IMR-90 (cell line): ENCODE data around the gene PDE11A.

Source experiments
- CHD1 ChIP-seq: IDR thresholded peaks from 2 replicates; pipeline ENCODE4 v1.6.1; 2012; ENCODE audit warnings: low read depth, low read length, improper control_type of control experiment
- ELK1 ChIP-seq: fragments of 150-350 bp; IDR thresholded peaks from 2 replicates; pipeline ENCODE4 v1.6.1; 2016; ENCODE audit warnings: low read depth, mild to moderate bottlenecking, low read length, moderate library complexity, borderline replicate concordance
- MAFK ChIP-seq: IDR thresholded peaks from 2 replicates; pipeline ENCODE4 v1.6.1; 2012; ENCODE audit warnings: low read depth, low read length, improper control_type of control experiment
- MAZ ChIP-seq: IDR thresholded peaks from 2 replicates; pipeline ENCODE4 v1.6.1; 2012; ENCODE audit warnings: low read depth, mild to moderate bottlenecking, low read length, improper control_type of control experiment, moderate library complexity, borderline replicate concordance
- MXI1 ChIP-seq: IDR thresholded peaks from 2 replicates; pipeline ENCODE4 v1.6.1; 2012; ENCODE audit warnings: low read depth, mild to moderate bottlenecking, low read length, moderate library complexity, borderline replicate concordance
- POLR2A ChIP-seq: IDR thresholded peaks from 2 replicates; pipeline ENCODE4 v1.6.1; 2012; ENCODE audit warnings: mild to moderate bottlenecking, low read depth, low read length
- RCOR1 ChIP-seq: IDR thresholded peaks from 2 replicates; pipeline ENCODE4 v1.6.1; 2012; ENCODE audit warnings: mild to moderate bottlenecking, low read length, improper control_type of control experiment; ENCODE audit not compliant: insufficient replicate concordance
- RFX5 ChIP-seq: IDR thresholded peaks from 2 replicates; pipeline ENCODE4 v1.8.0; 2012; ENCODE audit warnings: low read depth, mild to moderate bottlenecking, low read length, moderate library complexity
- SMC3 ChIP-seq: fragments of 150-350 bp; IDR thresholded peaks from 2 replicates; pipeline ENCODE4 v1.6.1; 2016; ENCODE audit warnings: low read depth, mild to moderate bottlenecking, antibody characterized with exemption, low read length, moderate library complexity
- USF2 ChIP-seq: fragments of 150-350 bp; IDR thresholded peaks from 2 replicates; pipeline ENCODE4 v1.6.1; 2017; ENCODE audit warnings: mild to moderate bottlenecking, antibody characterized with exemption, low read length, low read depth
- TF ChIP-seq, protein P1 (sequence below): conservative IDR thresholded peaks from 2 replicates; pipeline ENCODE4 v1.5.1; 2012; ENCODE audit warnings: mild to moderate bottlenecking, low read depth, low read length, improper control_type of control experiment

- TF ChIP-seq, protein P1, sequence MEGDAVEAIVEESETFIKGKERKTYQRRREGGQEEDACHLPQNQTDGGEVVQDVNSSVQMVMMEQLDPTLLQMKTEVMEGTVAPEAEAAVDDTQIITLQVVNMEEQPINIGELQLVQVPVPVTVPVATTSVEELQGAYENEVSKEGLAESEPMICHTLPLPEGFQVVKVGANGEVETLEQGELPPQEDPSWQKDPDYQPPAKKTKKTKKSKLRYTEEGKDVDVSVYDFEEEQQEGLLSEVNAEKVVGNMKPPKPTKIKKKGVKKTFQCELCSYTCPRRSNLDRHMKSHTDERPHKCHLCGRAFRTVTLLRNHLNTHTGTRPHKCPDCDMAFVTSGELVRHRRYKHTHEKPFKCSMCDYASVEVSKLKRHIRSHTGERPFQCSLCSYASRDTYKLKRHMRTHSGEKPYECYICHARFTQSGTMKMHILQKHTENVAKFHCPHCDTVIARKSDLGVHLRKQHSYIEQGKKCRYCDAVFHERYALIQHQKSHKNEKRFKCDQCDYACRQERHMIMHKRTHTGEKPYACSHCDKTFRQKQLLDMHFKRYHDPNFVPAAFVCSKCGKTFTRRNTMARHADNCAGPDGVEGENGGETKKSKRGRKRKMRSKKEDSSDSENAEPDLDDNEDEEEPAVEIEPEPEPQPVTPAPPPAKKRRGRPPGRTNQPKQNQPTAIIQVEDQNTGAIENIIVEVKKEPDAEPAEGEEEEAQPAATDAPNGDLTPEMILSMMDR = no peak
- TF ChIP-seq POLR2A (no peak), MAFK (no peak), RFX5 (no peak), SMC3 (no peak), ELK1 (no peak), MAZ (no peak), RCOR1 (no peak), MXI1 (no peak), USF2 (no peak), CHD1 (no peak)
Observed at GRCh38 chr2:177796011-177796410, 276.6 kb downstream of the PDE11A start.
